ENCODE data around the gene WDR48.

DNA sequence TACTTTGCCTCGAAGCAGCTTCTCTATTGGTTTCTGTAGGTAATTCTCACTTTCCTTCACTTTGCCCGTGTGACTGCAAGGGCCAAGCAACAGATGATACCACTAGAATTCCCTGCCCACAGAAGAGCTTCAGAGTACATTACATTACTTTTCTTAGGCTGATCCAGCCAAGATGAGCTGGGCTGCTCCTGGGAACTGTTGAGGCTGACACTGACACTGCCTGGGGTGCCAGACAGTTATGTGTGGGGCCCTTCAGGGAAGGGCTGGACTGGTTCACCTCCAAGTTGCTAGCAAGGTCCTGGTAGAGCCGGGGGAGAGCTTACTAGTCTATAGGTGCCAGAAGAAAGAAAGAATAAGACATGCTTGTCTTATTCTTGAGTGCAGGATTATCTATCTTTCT is 36.6 kb downstream of the WDR48 start:
- TF ChIP-seq POLR2AphosphoS5 (IDR thresholded peaks at IDR 0.05) (no peak), POLR2A (IDR thresholded peaks at IDR 0.05) (no peak)
- TF ChIP-seq, protein P1, sequence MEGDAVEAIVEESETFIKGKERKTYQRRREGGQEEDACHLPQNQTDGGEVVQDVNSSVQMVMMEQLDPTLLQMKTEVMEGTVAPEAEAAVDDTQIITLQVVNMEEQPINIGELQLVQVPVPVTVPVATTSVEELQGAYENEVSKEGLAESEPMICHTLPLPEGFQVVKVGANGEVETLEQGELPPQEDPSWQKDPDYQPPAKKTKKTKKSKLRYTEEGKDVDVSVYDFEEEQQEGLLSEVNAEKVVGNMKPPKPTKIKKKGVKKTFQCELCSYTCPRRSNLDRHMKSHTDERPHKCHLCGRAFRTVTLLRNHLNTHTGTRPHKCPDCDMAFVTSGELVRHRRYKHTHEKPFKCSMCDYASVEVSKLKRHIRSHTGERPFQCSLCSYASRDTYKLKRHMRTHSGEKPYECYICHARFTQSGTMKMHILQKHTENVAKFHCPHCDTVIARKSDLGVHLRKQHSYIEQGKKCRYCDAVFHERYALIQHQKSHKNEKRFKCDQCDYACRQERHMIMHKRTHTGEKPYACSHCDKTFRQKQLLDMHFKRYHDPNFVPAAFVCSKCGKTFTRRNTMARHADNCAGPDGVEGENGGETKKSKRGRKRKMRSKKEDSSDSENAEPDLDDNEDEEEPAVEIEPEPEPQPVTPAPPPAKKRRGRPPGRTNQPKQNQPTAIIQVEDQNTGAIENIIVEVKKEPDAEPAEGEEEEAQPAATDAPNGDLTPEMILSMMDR (IDR thresholded peaks at IDR 0.05) = no peak
